CD4-positive, alpha-beta T cell treated with Interleukin-17A for 1 hour (primary cell): ENCODE data around the gene HNRNPH1.
"Not testable (repeated sequence)": the region's sequence is repeated elsewhere in the genome, so short reads cannot be mapped to it uniquely, and the experiment has no call there.

Source experiments
- DNase-seq: peaks from one replicate; pipeline ENCODE4 v3.0.0-alpha.2; 2020

Gene HNRNPH1

GRCh38 chr5:179623003-179623905 is at the start of gene HNRNPH1:
Gene HNRNPH1 (minus strand): TSS chr5:179623671. CDS start chr5:179623133, 538 bp downstream.
- peak; percentile 99 for DNase-seq

- DNase-seq, result peak; percentile 63
Observed at GRCh38 chr5:179668391-179668790, 44.9 kb upstream of the HNRNPH1 start.

- DNase-seq, result not testable (repeated sequence)
Observed at GRCh38 chr5:179661647-179662046, 38.2 kb upstream of the HNRNPH1 start.

GRCh38 chr5:179658179-179658856 is 34.8 kb upstream of the HNRNPH1 start:
- DNase-seq, result not testable (repeated sequence)

- not testable (repeated sequence) for DNase-seq
Observed at GRCh38 chr5:179657302-179658178, 34.1 kb upstream of the HNRNPH1 start.

GRCh38 chr5:179653135-179653534 is 29.7 kb upstream of the HNRNPH1 start:
- DNase-seq, result not testable (repeated sequence)

GRCh38 chr5:179650245-179650644 is 26.8 kb upstream of the HNRNPH1 start:
- not testable (repeated sequence) for DNase-seq

- not testable (repeated sequence) for DNase-seq
Observed at GRCh38 chr5:179649166-179649703, 25.8 kb upstream of the HNRNPH1 start.

- DNase-seq, result no peak
Observed at GRCh38 chr5:179648410-179648809, 24.9 kb upstream of the HNRNPH1 start.

GRCh38 chr5:179644766-179645165 is 21.3 kb upstream of the HNRNPH1 start:
- not testable (repeated sequence) for DNase-seq

- not testable (repeated sequence) for DNase-seq
Observed at GRCh38 chr5:179643141-179643920, 19.9 kb upstream of the HNRNPH1 start.

- not testable (repeated sequence) for DNase-seq
Observed at GRCh38 chr5:179642626-179643025, 19.2 kb upstream of the HNRNPH1 start.

GRCh38 chr5:179641745-179642144 is 18.3 kb upstream of the HNRNPH1 start:
- not testable (repeated sequence) for DNase-seq

GRCh38 chr5:179639296-179639695 is 15.8 kb upstream of the HNRNPH1 start:
- not testable (repeated sequence) for DNase-seq

- DNase-seq, result not testable (repeated sequence)
Observed at GRCh38 chr5:179634370-179635172, 11.1 kb upstream of the HNRNPH1 start.

- DNase-seq, result not testable (repeated sequence)
Observed at GRCh38 chr5:179633501-179634369, 10.3 kb upstream of the HNRNPH1 start.

- no peak for DNase-seq
Observed at GRCh38 chr5:179624841-179625271, 1.4 kb upstream of the HNRNPH1 start.

- peak; percentile 55 for DNase-seq
Observed at GRCh38 chr5:179623906-179624741, 653 bp upstream of the HNRNPH1 start.
